ENCODE data around the gene CDKAL1. TPM values are rescaled to one million over a fixed set of nuclear protein-coding genes. Genes with fewer than 3 reads are reported as not detected.

The CDKAL1 gene
- total and polyA plus RNA-seq, 2 of the 8 experiments (the other 6 are each of a cell fraction or from before 2014, with no cell fraction given), result 8.4 to 24.6 TPM

DNA sequence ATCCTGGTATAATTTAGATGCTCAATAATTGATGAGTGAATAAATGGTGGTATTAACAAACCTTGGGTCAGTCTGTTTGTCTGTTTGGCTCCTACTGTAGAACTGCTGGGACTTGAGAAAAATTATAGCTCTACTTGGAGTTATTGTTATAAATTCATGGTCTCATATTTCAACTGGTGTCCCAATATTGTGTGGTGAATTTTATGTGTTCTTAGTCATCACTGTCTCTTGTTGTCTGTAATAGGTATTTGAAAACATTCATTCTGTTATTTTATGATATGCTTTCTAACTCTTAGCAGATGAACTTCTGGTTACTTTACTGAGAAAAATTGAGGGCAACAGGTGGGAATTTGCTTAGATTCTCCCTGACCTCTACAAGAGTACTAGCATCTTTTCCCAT lies 221.4 kb downstream of the CDKAL1 start:
- Histone ChIP-seq H3K14ac (ENCODE audit: insufficient read length) (no peak overlapping the region), H3K9ac (replicated peaks in 1 of 4; ENCODE audit: extremely low read depth in 1 of 4, low read depth in 3 of 4, low read length in 3 of 4) (no peak overlapping the region), H2BK120ac (replicated peaks; ENCODE audit: low read depth, low read length) (no peak overlapping the region), H2BK15ac (ENCODE audit: low read length) (no peak overlapping the region), H3K4me1 (replicated peaks in 1 of 4; ENCODE audit: control insufficient read depth in 3 of 4, insufficient read depth in 4 of 4, low read length in 3 of 4) (peaks cover 0 to 3% (median 0%) of the 10 kb centered on the region in 4 experiments; a peak in 1 of 7 replicates), H4K8ac (ENCODE audit: extremely low read depth, insufficient read depth, low read length) (no peak overlapping the region), H4K91ac (replicated peaks; ENCODE audit: insufficient read length, low read length) (no peak overlapping the region), H3K23me2 (ENCODE audit: low read depth, low read length) (no peaks in the 10 kb centered on the region; the same call in 1 of the 2 replicates), H3K4ac (replicated peaks; ENCODE audit: insufficient read length, low read depth, low read length) (no peak overlapping the region), H3K4me3 (ENCODE audit: extremely low read depth in 1 of 4, insufficient read depth in 2 of 4, low read depth in 3 of 4, low read length in 4 of 4) (no peak overlapping the region), H3K36me3 (ENCODE audit: control insufficient read depth in 2 of 4, insufficient read depth in 4 of 4, low read length in 3 of 4) (no peaks in the 10 kb centered on the region), H2BK20ac (ENCODE audit: low read length) (no peak overlapping the region), H2BK12ac (ENCODE audit: low read depth, low read length) (no peak overlapping the region), H2BK5ac (ENCODE audit: low read depth, low read length) (no peak overlapping the region), H3K9me3 (ENCODE audit: insufficient read depth in 2 of 2, low read depth in 1 of 2, low read length in 1 of 2) (no peaks in the 10 kb centered on the region), H2AK5ac (ENCODE audit: low read depth, low read length) (no peak overlapping the region), H3K56ac (replicated peaks; ENCODE audit: insufficient read length, low read depth, low read length) (no peak overlapping the region), H3K23ac (ENCODE audit: insufficient read length) (no peak overlapping the region), H3K79me1 (ENCODE audit: low read depth, low read length) (no peaks in the 10 kb centered on the region), H3K4me2 (ENCODE audit: insufficient read depth in 1 of 2, low read depth in 2 of 2, low read length in 2 of 2) (no peak overlapping the region), H3K79me2 (ENCODE audit: control insufficient read depth in 1 of 2, insufficient read depth in 2 of 2, low read length in 2 of 2) (no peaks in the 10 kb centered on the region), H4K20me1 (replicated peaks in 1 of 2; ENCODE audit: control insufficient read depth in 1 of 2, insufficient read depth in 2 of 2, low read length in 2 of 2) (no peaks in the 10 kb centered on the region), H4K5ac (ENCODE audit: insufficient read length, low read depth, low read length) (no peak overlapping the region), H3K27me3 (replicated peaks in 1 of 4; ENCODE audit: control insufficient read depth in 3 of 4, extremely low read depth in 1 of 4, insufficient read depth in 3 of 4, low read length in 3 of 4) (no peaks in the 10 kb centered on the region), H3K27ac (ENCODE audit: low read depth, low read length) (no peak overlapping the region), H2AFZ (ENCODE audit: low read length) (no peak overlapping the region), H3K18ac (ENCODE audit: extremely low read depth, low read length) (no peak overlapping the region)
- TF ChIP-seq SP1 (IDR thresholded peaks at IDR 0.05; ENCODE audit: low read depth, low read length) (no peak), POU5F1 (IDR thresholded peaks at IDR 0.05; ENCODE audit: low read depth, low read length) (no peak), RXRA (IDR thresholded peaks at IDR 0.05; ENCODE audit: insufficient read depth, low read depth, low read length) (no peak), NANOG (IDR thresholded peaks at IDR 0.05; ENCODE audit: insufficient read depth, low read depth, low read length, poor library complexity, severe bottlenecking) (no peak), EZH2 (IDR thresholded peaks at IDR 0.05; ENCODE audit: low read depth, low read length, severe bottlenecking) (no peak), SP4 (IDR thresholded peaks at IDR 0.05; ENCODE audit: low read length) (no peak), EP300 (IDR thresholded peaks at IDR 0.05; ENCODE audit: borderline replicate concordance in 1 of 2, low read depth in 2 of 2, low read length in 2 of 2) (no peak), CBX5 (IDR thresholded peaks at IDR 0.05; ENCODE audit: low read depth, low read length) (no peak)
- ChIA-PET CTCF (ENCODE audit: partially characterized antibody) (no interaction called here), POLR2A (ENCODE audit: partially characterized antibody) (no interaction called here)
- FAIRE-seq, result no peak
- no peak for DNase-seq (ENCODE audit: low read depth in 1 of 2, low spot score in 2 of 2)

All from H1 (cell line).